Measurements from ENCODE around the gene GALM.
"Not testable (repeated sequence)": the region's sequence is repeated elsewhere in the genome, so short reads cannot be mapped to it uniquely, and the experiment has no call there.

The GALM gene

GRCh38 chr2:38682008-38682575, 16.2 kb downstream of the GALM start:
- no peak for DNase-seq (ENCODE audit: low read depth)

GRCh38 chr2:38682620-38683019, 16.7 kb downstream of the GALM start:
- DNase-seq (ENCODE audit: low read depth): not testable (repeated sequence)

- no peak for DNase-seq (ENCODE audit: low read depth)
Observed at GRCh38 chr2:38683766-38684165, 17.9 kb downstream of the GALM start.

GRCh38 chr2:38685116-38685735, 19.3 kb downstream of the GALM start:
- no peak for DNase-seq (ENCODE audit: low read depth)

GRCh38 chr2:38690499-38691420, 24.8 kb downstream of the GALM start:
- peak; percentile 71 for DNase-seq (ENCODE audit: low read depth)

- DNase-seq (ENCODE audit: low read depth): no peak
Observed at GRCh38 chr2:38691994-38692393, 26.1 kb downstream of the GALM start.

- DNase-seq (ENCODE audit: low read depth): no peak
Observed at GRCh38 chr2:38692636-38693318, 26.9 kb downstream of the GALM start.

- DNase-seq (ENCODE audit: low read depth): no peak
Observed at GRCh38 chr2:38697116-38697840, 31.4 kb downstream of the GALM start.

GRCh38 chr2:38698467-38699003, 32.6 kb downstream of the GALM start:
- no peak for DNase-seq (ENCODE audit: low read depth)

GRCh38 chr2:38700113-38700785, 34.3 kb downstream of the GALM start:
- DNase-seq (ENCODE audit: low read depth): no peak

GRCh38 chr2:38700881-38701458, 35.1 kb downstream of the GALM start:
- DNase-seq (ENCODE audit: low read depth): no peak

GRCh38 chr2:38701542-38701941, 35.6 kb downstream of the GALM start:
- no peak for DNase-seq (ENCODE audit: low read depth)

GRCh38 chr2:38702413-38702812, 36.5 kb downstream of the GALM start:
- peak; percentile 72 for DNase-seq (ENCODE audit: low read depth)

- DNase-seq (ENCODE audit: low read depth): not testable (repeated sequence)
Observed at GRCh38 chr2:38703336-38703735, 37.4 kb downstream of the GALM start.

- no peak for DNase-seq (ENCODE audit: low read depth)
Observed at GRCh38 chr2:38704664-38705063, 38.8 kb downstream of the GALM start.

- no peak for DNase-seq (ENCODE audit: low read depth)
Observed at GRCh38 chr2:38706846-38707345, 41.0 kb downstream of the GALM start.

- DNase-seq (ENCODE audit: low read depth): not testable (repeated sequence)
Observed at GRCh38 chr2:38708491-38708890, 42.6 kb downstream of the GALM start.

GRCh38 chr2:38708900-38709566, 43.1 kb downstream of the GALM start:
- no peak for DNase-seq (ENCODE audit: low read depth)

GRCh38 chr2:38709567-38710194, 43.8 kb downstream of the GALM start:
- no peak for DNase-seq (ENCODE audit: low read depth)
